SK-N-SH treated with all-trans-retinoic acid at 6 μM for 48 hours (cell line): ENCODE data around the gene TTC7B.

Experiments used
- ARNTL ChIP-seq: fragments of 450-650 bp; formaldehyde crosslinking; IDR thresholded peaks from 2 replicates; pipeline ENCODE4 v1.5.0; 2020; ENCODE audit warnings: low read depth, mild to moderate bottlenecking, moderate library complexity, borderline replicate concordance
- ISL1 ChIP-seq: fragments of 250-450 bp; sonication (Bioruptor Pico); IDR thresholded peaks from 2 replicates; pipeline ENCODE4 v2.1.2; 2022; ENCODE audit warnings: mild to moderate bottlenecking, moderate library complexity
- PATZ1 ChIP-seq: fragments of 250-450 bp; sonication (Bioruptor Pico); IDR thresholded peaks from 2 replicates; pipeline ENCODE4 v1.8.0; 2020; ENCODE audit warnings: mild to moderate bottlenecking, moderate library complexity, borderline replicate concordance
- ZFP30 ChIP-seq: fragments of 450-650 bp; formaldehyde crosslinking; IDR thresholded peaks from 2 replicates; pipeline ENCODE4 v1.5.0; 2022; ENCODE audit warnings: mild to moderate bottlenecking, moderate library complexity
- ZNF70 ChIP-seq: fragments of 450-650 bp; formaldehyde crosslinking; IDR thresholded peaks from 2 replicates; pipeline ENCODE4 v1.5.0; 2020; ENCODE audit warnings: mild to moderate bottlenecking, moderate library complexity

GRCh38 chr14:90783344-90783743 lies 32.9 kb downstream of the TTC7B start:
- TF ChIP-seq ISL1 (CRISPR knock-in tag) (no peak), PATZ1 (CRISPR knock-in tag) (no peak), ARNTL (CRISPR knock-in tag) (no peak), ZNF70 (CRISPR knock-in tag) (no peak), ZFP30 (CRISPR knock-in tag) (no peak)
